Activated naive CD4-positive, alpha-beta T cell treated with anti-CD3 and anti-CD28 coated beads, Interleukin-2, amount 50 U/mL, for 24 hours (primary cell): ENCODE measurements around the gene HIBCH.
A peak's percentile ranks its signal among the peaks of the same experiment; 100 is the strongest.
"Not testable (repeated sequence)": the region's sequence is repeated elsewhere in the genome, so short reads cannot be mapped to it uniquely, and the experiment has no call there.

Source experiments
- H3K27ac Mint-ChIP-seq: one replicate; pipeline ENCODE4 v1.8.0; 2021; ENCODE audit warnings: mild to moderate bottlenecking, mixed read lengths
- H3K27me3 Mint-ChIP-seq: one replicate; pipeline ENCODE4 v1.8.0; 2021; ENCODE audit warnings: mixed read lengths
- H3K36me3 Mint-ChIP-seq: one replicate; pipeline ENCODE4 v1.8.0; 2021; ENCODE audit warnings: mixed read lengths
- H3K4me1 Mint-ChIP-seq: one replicate; pipeline ENCODE4 v1.8.0; 2021; ENCODE audit warnings: mixed read lengths
- H3K4me3 Mint-ChIP-seq: one replicate; pipeline ENCODE4 v1.8.0; 2021; ENCODE audit warnings: mild to moderate bottlenecking, mixed read lengths
- H3K9me3 Mint-ChIP-seq: one replicate; pipeline ENCODE4 v1.8.0; 2021; ENCODE audit warnings: mixed read lengths

Gene HIBCH

DNA sequence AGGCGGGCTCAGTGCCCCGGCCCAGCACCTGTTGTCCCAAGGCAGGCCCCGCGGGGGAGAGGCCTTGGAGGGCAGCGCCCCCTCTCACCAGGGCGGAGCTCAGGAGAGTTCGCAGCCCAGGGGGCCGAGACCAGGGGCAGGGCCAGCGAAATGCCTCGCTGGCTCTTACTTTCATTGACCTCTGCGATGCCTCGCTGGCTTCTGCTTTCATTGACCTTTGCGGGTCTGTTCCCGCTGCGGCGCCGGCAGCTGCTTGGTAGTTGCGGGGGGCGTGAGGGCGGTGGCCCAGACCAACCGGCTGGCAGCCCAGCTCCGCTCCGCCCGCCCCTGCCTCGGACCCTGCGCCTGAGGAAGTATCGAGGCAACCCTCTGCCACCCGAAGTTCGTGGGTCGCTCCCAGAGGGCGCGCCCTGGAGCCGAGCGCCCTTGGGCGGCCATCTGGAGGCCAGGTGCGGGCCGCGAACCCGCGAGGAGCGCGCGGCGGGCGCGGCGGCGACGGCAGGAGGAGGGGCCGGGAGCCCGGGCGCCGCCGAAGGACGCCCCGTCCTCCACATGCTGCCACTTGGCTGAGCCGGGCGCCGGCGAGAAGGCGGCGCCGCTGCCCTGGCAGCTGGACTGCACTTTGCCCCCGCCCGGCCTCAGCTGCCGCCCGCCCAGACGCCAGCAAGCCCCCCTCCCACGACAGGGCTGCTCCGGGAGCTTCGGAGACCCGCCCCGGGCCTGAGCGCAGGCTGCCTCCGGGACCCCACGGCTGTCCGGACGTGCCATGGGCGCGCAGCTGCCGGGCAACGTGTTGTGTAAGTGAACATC lies 139.1 kb downstream of the HIBCH start:
- Mint-ChIP-seq H3K36me3 (peaks cover 4% of the 10 kb centered on the region), H3K27ac (peak overlapping the region; percentile 52), H3K27me3 (peaks cover 24% of the 10 kb centered on the region), H3K4me1 (peaks cover 13% of the 10 kb centered on the region), H3K9me3 (no peaks in the 10 kb centered on the region), H3K4me3 (peak overlapping the region; percentile 66)

DNA sequence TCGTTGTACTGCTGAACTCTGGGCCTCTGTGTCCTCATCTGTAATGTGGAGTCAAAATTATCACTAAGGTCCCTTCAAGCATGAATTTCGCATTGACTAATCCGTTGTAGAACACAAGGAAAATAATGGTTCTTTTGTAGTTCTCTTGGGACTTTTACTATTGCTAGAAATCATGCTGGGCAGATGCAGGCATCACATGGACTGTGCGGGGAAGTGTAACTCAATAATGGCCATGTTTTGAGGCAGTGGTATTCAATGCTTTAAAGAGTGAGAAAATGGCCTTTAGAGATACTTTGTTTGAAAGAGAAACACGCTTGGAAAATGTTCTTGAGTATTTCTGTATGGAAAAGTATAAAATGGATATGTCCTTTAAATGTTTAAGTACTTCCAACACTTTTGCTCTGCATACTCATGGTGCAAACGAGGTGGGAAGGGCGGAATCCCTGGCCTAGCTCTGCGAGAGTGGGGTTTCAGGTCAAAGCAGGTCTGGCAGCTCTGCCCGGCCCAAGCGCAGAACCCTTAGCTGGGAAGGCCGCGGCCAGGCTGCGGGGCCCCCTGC lies 139.8 kb downstream of the HIBCH start:
- H3K27ac Mint-ChIP-seq = no peak overlapping the region
- peaks cover 24% of the 10 kb centered on the region for H3K27me3 Mint-ChIP-seq
- peaks cover 4% of the 10 kb centered on the region for H3K36me3 Mint-ChIP-seq
- H3K4me1 Mint-ChIP-seq = peaks cover 13% of the 10 kb centered on the region
- no peaks in the 10 kb centered on the region for H3K9me3 Mint-ChIP-seq
- peak overlapping the region; percentile 74 for H3K4me3 Mint-ChIP-seq

DNA sequence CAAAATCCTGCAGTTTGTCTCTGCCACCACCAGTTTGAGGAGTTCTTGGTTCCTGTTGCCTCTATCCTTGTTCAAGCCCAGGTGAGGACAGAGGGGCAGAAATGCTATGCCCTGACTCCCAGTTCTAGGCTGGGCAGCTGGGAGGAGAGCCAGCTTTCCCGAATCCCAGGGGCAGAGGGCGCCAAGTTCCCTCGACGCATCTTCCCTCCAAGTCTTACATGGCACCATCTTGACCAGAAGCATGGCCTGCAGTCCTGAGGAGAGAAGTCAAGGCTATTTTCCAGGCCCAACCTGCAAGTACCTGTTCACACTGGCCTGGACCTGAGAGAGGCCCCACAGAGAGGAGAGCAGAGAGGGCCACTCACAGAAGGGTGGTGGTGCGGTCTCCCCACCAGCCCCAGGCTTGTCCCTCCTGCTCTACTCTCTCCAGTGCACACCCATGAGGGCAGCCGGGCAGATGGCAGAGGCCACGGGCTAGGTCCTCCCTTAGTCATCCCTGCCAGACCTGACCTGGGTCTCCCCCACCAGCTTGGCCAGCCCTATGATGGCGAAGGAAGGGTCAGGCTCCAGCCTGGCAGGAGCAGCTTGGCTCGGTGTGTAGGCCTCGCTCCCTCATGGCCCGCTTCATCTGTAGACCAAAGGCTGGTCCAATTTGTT lies 141.4 kb downstream of the HIBCH start:
- Mint-ChIP-seq H3K36me3 (peaks cover 4% of the 10 kb centered on the region), H3K27me3 (peaks cover 24% of the 10 kb centered on the region), H3K27ac (no peak overlapping the region), H3K4me1 (peaks cover 13% of the 10 kb centered on the region), H3K4me3 (no peak overlapping the region), H3K9me3 (peaks cover 10% of the 10 kb centered on the region)

DNA sequence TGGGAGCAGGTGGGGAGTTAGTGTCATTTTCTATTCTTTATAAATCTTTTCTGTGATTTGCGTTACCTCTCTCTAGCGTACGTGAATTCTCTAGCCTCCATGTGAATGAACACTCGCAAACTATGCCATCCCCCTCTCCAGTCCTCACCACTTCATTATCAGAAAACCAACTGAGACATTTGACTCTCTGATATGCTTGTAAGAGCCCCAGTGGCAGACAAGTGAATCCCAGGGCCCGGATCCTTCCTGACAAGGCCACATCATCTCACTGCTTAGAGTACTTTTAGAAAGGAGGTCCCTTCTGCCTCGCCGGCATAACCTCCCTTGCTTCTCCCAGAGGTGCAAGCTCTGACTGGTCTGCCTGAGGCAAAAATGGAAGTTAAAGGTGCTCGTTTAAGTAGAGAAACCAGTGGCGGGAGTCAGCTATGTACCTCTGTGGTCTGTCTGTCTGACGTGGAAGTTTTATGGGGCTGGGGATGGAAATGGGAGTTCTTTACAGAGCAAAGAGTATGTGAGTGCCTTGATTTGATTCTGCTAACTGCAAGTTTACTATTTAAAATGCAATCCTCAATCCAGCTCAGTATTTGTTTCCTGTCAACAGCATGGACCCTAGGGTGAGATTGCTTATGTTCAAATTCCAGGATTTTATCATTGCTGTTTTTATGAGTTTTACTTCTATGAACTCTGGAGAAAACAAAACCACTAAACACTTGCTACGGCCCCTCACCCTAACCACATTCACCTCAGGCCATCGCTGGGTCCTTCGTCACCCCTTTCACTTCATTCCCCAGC lies 142.2 kb downstream of the HIBCH start:
- no peak overlapping the region for H3K27ac Mint-ChIP-seq
- peaks cover 4% of the 10 kb centered on the region for H3K36me3 Mint-ChIP-seq
- peaks cover 10% of the 10 kb centered on the region for H3K9me3 Mint-ChIP-seq
- no peak overlapping the region for H3K4me3 Mint-ChIP-seq
- H3K27me3 Mint-ChIP-seq = peaks cover 22% of the 10 kb centered on the region
- peaks cover 13% of the 10 kb centered on the region for H3K4me1 Mint-ChIP-seq

DNA sequence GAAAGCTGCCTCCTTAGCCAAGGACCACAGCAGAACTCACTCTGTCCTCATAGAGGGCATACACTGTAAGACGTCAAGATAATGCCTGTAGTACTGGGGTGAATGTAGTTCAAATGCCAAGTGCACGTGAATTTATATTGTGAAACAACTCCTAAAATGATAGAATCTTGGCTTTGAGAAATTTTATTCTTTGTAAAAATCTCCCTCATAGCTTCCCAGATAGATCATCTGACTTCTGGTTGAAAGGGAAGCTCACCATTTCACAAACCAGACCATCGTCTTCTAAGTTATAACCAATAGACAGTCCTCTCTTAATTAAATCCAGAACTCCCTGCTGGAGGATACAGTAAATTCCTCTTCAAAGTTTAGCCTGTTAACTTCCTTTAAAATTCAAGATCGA lies 146.2 kb downstream of the HIBCH start:
- no peak overlapping the region for H3K4me3 Mint-ChIP-seq
- no peak overlapping the region for H3K27ac Mint-ChIP-seq
- H3K27me3 Mint-ChIP-seq = peaks cover 5% of the 10 kb centered on the region

DNA sequence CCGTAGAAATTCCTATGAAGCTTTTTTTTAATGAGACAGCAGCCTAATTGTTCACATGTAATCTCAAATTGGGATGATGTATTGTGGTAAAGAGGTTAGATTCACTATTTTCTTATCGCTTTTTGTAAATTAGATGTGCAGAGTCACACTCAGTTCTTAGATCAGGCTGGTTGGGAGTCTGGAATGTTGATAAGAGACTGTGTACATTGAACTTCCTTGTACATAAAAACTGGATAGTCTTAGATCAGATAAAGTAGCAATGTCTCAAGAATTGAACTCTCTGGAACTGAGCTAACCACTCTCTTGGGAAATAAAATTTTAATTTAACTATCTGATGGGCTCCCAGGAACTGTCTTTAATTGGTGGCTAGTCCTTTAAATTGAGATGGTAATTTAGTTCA lies 149.0 kb downstream of the HIBCH start:
- Mint-ChIP-seq H3K9me3 (peaks cover 18% of the 10 kb centered on the region), H3K36me3 (peaks cover 4% of the 10 kb centered on the region), H3K27ac (no peak overlapping the region), H3K4me1 (no peaks in the 10 kb centered on the region), H3K4me3 (no peak overlapping the region), H3K27me3 (no peaks in the 10 kb centered on the region)

More for the DNA sequence above, 146.2 kb downstream of the HIBCH start:
- Mint-ChIP-seq H3K4me1 (no peaks in the 10 kb centered on the region), H3K36me3 (peaks cover 4% of the 10 kb centered on the region), H3K9me3 (peaks cover 16% of the 10 kb centered on the region)

DNA sequence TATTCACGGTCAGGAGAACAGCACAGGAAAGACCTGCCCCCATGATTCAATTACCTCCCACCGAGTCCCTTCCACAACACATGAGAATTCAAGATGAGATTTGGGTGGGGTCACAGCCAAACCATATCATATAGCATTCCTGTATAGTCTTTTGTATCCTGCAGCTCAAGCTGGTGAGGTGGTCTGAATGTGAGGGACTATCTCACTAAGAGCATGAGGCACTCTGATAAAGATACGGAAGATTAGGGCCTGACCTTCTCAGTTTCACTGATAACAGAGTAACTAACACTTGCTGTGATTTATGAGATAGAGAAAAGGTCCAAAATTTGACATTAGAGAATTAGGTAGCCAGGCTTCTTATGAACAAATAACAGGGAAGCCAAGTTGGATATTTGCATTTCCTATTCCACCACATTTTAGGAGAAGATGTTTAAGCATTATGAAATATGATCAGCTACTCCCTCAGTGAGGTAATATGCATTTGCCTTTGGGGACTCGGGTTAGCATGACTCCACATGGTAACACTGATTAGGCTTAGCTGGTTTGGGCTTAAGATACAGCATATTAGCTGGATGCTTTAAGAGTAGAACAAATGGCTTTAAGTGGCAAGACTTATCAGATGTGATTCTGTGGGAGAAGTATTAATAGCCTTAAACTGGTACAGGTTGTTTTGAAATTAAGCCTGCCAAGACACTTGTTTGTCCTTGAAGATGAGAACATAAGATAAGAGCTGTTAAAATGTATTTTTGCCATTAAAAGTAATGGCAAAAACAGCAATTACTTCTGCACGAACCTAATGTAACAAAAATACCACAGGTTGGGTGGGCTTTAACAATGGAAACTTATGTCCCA lies 150.2 kb downstream of the HIBCH start:
- Mint-ChIP-seq H3K36me3 (peaks cover 4% of the 10 kb centered on the region), H3K27me3 (no peaks in the 10 kb centered on the region)

DNA sequence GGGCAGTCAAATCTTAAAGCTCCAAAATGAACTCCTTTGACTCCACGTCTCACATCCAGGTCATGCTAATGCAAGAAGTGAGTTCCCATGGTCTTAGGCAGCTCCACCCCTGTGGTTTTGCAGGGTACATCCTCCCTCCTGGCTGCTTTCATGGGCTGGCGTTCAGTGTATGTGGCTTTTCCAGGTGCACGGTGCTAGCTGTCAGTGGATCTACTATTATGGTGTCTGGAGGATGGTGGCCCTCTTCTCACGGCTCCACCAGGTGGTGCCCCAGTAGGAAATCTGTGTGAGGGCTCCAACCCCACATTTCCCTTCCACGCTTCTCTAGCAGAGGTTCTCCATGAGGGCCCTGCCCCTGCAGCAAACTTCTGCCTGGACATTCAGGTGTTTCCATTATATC lies 151.9 kb downstream of the HIBCH start:
- no peak overlapping the region for H3K4me3 Mint-ChIP-seq
- no peaks in the 10 kb centered on the region for H3K4me1 Mint-ChIP-seq
- no peaks in the 10 kb centered on the region for H3K27me3 Mint-ChIP-seq
- peaks cover 8% of the 10 kb centered on the region for H3K9me3 Mint-ChIP-seq
- peaks cover 4% of the 10 kb centered on the region for H3K36me3 Mint-ChIP-seq
- H3K27ac Mint-ChIP-seq = no peak overlapping the region

More for the DNA sequence above, 150.2 kb downstream of the HIBCH start:
- no peaks in the 10 kb centered on the region for H3K4me1 Mint-ChIP-seq
- H3K9me3 Mint-ChIP-seq = peaks cover 17% of the 10 kb centered on the region
- no peak overlapping the region for H3K4me3 Mint-ChIP-seq
- H3K27ac Mint-ChIP-seq = no peak overlapping the region

DNA sequence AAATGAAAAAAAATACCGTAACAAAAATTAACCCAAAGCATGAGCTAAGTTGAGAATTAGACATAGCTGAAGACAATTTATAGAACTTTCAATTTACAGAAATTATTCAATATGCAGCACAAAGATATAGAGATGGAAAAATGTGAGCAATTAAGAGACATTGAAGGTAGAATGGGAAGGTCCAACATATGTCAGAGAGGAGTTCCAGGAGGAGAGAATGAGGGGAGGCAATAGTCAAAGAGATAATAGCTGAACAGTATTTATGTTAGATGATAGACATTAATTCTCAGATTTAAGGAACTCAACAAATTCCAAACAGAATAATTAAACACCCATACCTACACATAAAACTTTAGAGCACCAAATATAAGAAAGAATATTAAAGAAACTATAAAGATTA lies 154.1 kb downstream of the HIBCH start:
- H3K27ac Mint-ChIP-seq = no peak overlapping the region
- no peaks in the 10 kb centered on the region for H3K4me1 Mint-ChIP-seq
- no peak overlapping the region for H3K4me3 Mint-ChIP-seq
- peaks cover 4% of the 10 kb centered on the region for H3K36me3 Mint-ChIP-seq
- peaks cover 8% of the 10 kb centered on the region for H3K9me3 Mint-ChIP-seq
- H3K27me3 Mint-ChIP-seq = no peaks in the 10 kb centered on the region

DNA sequence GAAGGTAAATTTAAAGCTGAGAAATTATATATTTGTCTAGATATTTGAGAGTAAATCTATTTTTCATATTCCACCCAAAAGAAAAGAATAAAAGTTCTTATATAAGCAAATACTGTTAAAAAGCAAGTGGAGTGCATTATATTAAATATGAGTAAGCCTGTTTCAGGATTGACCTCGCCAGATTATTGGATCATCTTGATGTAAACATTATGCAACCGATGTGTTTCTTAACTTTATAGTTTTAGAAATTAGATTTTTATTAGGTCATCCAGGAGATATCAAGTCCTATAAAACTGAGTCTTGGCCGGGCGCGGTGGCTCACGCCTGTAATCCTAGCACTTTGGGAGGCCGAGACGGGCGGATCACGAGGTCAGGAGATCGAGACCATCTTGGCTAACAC lies 156.8 kb downstream of the HIBCH start:
- Mint-ChIP-seq H3K27me3 (no peaks in the 10 kb centered on the region), H3K4me1 (no peaks in the 10 kb centered on the region), H3K4me3 (no peak overlapping the region), H3K9me3 (no peaks in the 10 kb centered on the region), H3K36me3 (no peaks in the 10 kb centered on the region), H3K27ac (no peak overlapping the region)

DNA sequence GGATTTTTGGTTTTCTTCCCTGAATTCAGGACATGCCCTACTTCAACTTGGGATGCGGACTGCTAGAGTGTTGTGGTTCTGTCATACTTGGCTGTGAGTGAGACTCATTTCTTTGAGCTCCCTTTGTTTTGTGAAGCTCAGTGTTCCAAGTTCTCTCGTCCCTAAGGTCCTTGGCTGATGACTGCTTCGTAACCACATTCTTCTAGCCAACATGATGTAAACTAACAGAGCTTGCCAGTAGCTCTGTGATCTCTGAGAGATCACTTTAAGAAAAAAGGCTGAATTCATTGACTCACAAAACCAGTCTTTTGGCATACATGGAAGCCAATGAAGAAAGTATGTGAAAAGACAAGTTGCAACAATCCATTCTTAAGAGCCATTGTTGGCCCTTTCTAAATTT lies 160.2 kb downstream of the HIBCH start:
- no peaks in the 10 kb centered on the region for H3K4me1 Mint-ChIP-seq
- H3K4me3 Mint-ChIP-seq = no peak overlapping the region

DNA sequence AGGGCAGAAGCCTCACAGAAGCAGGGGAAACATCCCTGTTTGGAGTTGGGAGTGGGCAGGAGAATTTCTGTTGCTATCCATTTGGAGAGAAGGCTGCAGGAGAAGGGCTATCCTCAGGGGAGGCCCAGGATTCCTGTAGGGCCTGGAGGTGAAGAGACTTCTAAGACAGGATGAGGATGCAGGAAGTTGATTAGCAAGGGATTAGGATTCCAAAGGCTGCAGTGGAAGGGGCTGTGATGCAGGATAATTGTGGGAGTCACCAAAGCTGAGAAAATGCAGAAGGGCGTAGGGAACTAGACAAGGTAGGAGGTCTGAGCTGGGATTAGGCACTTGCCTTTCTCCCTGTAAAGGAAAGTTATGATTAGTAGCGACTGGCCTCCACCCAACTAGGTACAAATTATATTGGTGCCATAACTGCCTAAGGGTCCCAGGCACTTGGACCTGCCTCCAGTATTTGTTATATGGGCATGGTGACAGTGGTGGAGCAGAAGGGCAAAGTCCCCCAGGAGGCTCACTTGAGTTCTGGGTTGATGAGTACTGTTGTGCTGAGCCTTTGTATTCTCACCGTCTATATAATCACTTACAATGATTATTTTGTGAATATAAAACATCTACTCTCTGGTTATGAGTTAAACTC lies 160.7 kb downstream of the HIBCH start:
- no peaks in the 10 kb centered on the region for H3K36me3 Mint-ChIP-seq
- no peaks in the 10 kb centered on the region for H3K9me3 Mint-ChIP-seq
- no peak overlapping the region for H3K4me3 Mint-ChIP-seq
- H3K27me3 Mint-ChIP-seq = no peaks in the 10 kb centered on the region
- no peaks in the 10 kb centered on the region for H3K4me1 Mint-ChIP-seq
- H3K27ac Mint-ChIP-seq = no peak overlapping the region

More for the DNA sequence above, 160.2 kb downstream of the HIBCH start:
- Mint-ChIP-seq H3K36me3 (no peaks in the 10 kb centered on the region), H3K27ac (no peak overlapping the region), H3K27me3 (no peaks in the 10 kb centered on the region), H3K9me3 (no peaks in the 10 kb centered on the region)

DNA sequence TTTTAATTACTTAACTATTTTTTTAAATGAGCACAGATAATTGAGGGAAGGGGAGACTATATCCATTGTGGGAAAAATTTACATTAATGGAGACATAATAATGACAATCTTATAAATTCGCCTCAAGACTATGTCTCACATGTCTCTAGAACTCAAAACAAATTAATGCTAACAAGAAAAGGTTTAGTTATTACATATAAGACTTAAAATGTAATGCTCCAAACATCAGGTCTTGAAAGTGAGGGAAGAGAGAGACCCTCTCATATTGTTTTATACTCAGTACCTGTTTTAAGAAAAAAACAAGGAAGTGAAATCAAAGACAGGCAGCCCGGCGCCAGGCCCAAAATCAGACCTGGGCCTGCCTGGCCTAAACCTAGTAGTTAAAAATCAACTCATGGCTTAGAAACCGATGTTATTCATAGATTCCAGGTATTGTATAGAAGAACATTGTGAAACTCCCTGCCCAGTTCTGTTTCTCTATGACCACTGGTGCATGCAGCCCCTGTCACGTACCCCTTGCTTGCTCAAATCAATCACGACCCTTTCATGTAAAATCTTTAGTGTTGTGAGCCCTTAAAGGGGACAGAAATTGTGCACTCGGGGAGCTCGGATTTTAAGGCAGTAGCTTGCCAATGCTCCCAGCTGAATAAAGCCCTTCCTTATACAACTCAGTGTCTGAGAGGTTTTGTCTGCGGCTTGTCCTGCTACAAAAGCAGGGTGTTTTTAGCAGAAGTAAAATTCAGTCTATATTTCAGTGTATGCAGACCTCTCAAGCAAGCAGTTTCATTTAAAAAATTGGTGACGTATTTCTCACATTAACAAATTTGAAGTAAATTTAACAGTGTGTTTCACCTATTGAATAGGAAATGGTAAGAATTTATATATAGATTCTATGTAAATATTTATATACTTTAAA lies 161.8 kb downstream of the HIBCH start:
- H3K9me3 Mint-ChIP-seq, H3K4me3 Mint-ChIP-seq, H3K27me3 Mint-ChIP-seq, H3K4me1 Mint-ChIP-seq, H3K36me3 Mint-ChIP-seq, H3K27ac Mint-ChIP-seq: not testable (repeated sequence)
